Spleen (tissue), 7 donors: ENCODE measurements around the gene ARHGAP45.
A peak's percentile ranks its signal among the peaks of the same experiment; 100 is the strongest.

Experiments used
- CTCF ChIP-seq, 11 experiments: fragments of 200-600 bp in 7 of 11; fragments of 450-650 bp in 4 of 11; sonication (generic) in 4 of 11; IDR thresholded peaks in 8 of 11; conservative IDR thresholded peaks in 3 of 11; 1 replicate in 7 of 11; 2 replicates in 4 of 11; pipeline versions ENCODE4 v1.4.0 to v1.8.0; 2016 to 2021; ENCODE audit warnings: antibody characterized with exemption in 11 of 11, inconsistent platforms in 4 of 11, mild to moderate bottlenecking in 1 of 11
- POLR2A ChIP-seq, 3 donors: fragments of 450-650 bp; IDR thresholded peaks; one replicate each; pipeline ENCODE4 v1.5.1; 2017; ENCODE audit warnings: antibody characterized with exemption in 3 of 3, mild to moderate bottlenecking in 1 of 3
- POLR2AphosphoS5 ChIP-seq, 3 donors: sonication (generic); formaldehyde crosslinking; IDR thresholded peaks; one replicate each; pipeline ENCODE4 v1.5.1; 2017; ENCODE audit warnings: antibody characterized with exemption in 3 of 3
- donor health status: DM: no; HTN: no; CAD: no; lungs with moderate emphysema.
- donor health status: DM: no; HTN: no; CAD: no.
- donor health status: DM: no; HTN: no; CAD: no.

- no peak for TF ChIP-seq CTCF (IDR thresholded peaks at IDR 0.05 in 8 of 11, conservative IDR thresholded peaks at IDR 0.05 in 3 of 11)
- TF ChIP-seq POLR2AphosphoS5 (IDR thresholded peaks at IDR 0.05) = peak in 2 of 3 donors; percentile 33 to 71
- TF ChIP-seq POLR2A (IDR thresholded peaks at IDR 0.05) = no peak
Measured at GRCh38 chr19:1126984-1127760, 60.2 kb downstream of the ARHGAP45 start.
